NCI-H1436 treated with DMSO at 0.1 percent for 48 hours (cell line): Measurements from ENCODE around the gene STYX.

ENCODE experiments used
- DNase-seq: peaks from one replicate; lab custom pipeline; 2025; lab: John Stamatoyannopoulos, UW

Gene STYX, protein sequence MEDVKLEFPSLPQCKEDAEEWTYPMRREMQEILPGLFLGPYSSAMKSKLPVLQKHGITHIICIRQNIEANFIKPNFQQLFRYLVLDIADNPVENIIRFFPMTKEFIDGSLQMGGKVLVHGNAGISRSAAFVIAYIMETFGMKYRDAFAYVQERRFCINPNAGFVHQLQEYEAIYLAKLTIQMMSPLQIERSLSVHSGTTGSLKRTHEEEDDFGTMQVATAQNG

DNA sequence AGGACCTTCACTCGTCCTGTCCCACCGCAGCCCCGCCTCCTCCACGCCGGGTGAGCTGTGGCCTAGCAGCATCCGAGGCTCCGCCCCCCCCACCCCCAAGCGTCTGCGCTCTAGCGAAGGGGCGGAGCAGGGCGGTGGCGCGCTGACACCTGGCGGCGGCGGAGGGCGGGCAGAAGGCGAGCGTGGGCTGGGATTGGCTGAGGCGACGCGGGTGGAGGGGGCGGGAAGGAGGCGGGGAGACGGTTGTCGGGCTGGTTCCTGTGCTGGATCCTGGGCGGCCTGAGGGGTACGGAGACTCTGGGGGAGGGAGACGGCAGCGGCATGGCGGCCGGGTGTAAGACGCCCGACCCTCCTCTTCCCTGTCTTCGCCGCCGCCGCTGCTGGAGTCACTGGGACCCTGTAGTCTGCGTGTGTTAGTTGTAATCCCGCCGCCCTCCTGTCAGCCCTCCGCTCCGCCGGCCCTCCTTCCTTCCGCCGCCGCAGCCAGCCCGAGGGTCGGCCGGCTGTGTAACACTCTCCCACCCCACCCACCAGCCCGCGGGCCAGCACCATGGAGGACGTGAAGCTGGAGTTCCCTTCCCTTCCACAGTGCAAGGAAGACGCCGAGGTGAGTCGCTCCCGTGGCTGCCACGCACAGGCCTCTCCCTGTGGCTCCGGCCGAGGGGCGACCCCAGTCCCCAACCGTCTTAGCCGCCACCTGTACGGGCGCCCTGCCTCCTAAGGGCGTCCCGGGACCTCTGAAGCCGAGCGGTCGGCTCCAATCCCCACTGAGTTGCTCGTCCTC, at the start of gene STYX:
Gene STYX, plus strand, starts transcription at position 242 of the 784 bp plus-strand sequence. Its CDS starts 309 bp downstream, at position 551.
- peak; percentile 74 for DNase-seq

DNA sequence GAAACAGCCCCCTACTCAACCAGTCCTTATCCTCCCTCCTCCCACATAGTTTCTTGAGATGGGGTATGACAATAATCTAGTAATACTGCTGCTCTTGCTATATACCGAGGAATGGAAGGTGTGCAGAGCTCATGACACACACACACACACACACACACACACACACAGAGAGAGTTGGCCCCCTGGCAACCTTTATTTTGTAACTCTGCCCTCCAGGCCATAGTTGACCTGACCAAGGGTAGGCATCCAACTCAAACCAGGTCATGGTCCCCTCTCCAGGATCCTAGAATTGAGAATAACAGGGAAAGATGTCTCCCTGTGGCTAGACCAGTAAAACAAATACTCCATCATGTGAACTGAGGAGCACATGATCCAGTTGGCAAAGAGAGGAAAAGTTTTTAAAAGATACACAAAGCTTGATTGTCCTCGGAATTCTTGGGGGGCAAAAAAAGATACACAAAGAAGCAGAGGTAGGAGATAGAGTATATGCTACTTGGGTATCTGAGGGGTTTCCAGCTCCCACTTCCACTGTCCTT, 45.9 kb upstream of the STYX start:
- no peak for DNase-seq

DNA sequence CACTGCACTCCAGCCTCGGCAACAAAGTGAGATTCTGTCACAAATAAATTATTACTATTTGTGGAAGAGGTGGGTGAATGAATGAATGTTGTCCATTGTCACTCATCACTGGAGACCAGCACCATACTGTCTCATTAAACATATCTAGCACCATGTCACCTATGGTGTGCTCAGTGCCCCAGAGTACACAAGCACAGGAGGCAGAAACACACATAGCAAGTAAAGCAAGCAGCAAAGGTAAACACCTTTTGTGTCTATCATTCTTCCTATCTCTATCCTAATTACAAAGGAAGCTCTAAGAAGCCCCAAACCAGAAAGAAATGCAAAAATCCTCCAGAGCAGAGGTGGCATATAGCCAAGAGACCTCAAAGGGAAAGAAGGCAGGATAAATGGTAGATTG, 43.8 kb upstream of the STYX start:
- DNase-seq, result no peak

DNA sequence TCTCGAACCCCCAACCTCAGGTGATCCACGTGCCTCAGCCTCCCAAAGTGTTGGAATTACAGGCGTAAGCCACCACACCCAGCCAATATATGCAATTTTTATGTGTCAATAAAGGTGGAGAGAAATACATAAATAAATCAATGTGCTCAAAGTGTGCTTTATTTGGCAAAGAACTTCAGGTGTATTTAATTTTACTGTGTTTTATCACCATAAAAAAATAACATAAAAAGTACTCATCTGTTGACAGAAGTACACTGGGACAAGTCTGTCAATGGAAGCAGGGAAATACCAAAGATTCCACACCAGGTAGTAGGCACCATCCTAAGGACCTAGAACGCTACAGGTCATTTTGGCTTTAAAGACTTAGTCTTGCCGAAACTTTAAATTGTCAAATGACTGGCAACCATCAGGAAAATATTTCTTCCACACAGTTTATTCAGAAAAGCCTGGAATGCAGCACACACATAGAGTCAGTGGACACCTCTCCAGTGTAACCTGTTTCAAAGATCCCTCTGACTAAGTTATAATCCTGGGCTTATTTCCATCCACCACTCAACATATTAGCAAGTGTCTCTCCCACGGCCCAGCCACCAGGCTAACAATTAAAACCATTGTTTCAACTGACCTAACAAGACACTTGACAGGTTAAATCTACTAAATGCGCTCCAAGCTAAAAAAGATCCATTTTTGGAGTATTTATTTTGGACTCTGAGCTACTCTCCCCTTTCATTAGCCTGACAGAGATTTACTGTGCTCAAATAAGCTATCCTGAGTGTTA, 38.8 kb upstream of the STYX start:
- no peak for DNase-seq

DNA sequence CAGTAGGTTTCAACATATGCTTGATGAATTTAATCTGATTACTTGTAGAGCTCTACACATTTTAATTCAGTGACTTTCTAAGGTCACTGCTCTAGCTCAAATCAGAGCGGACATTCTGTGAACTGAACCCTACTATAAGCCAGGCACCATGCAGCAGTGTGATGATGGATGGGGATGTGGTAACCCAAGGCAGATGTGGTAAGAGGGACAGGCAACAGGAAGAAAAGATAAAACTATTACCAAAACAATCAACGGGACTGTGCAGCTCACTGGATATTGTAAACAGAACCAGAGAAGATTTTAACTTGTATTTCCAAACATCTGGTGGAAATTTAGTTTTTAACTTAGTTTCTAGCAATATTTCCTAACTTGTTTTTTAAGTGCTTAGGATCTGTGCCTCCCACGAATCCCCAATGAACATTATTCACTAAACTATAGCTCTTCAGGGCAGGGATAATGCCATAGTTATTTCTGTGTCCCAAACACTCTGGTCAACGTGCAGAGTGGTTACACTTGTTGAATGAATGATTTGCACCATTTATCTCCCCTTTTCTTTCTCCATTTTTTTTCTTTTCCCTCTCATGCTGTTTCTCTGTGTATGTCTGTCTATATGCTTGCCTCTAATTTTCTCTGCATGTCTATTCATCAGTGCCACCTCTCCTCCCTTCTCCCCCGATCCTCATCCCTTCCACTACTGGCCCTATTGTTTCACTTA, 37.6 kb upstream of the STYX start:
- DNase-seq, result no peak

DNA sequence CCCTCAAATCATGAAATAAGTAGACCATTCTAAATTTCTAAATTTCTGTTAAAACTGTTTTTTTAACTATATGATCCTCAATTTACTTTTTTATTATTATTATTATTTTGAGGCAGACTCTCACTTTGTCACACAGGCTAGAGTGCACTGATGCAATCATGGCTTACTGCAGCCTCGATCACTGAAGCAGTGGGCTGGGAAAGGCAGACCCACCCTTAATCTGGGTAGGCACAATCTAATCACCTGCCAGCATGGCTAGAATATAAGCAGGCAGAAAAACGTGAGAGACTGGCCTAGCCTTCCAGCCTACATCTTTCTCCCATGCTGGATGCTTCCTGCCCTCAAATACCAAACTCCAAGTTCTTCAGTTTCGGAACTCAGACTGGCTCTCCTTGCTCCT, 36.9 kb upstream of the STYX start:
- no peak for DNase-seq

DNA sequence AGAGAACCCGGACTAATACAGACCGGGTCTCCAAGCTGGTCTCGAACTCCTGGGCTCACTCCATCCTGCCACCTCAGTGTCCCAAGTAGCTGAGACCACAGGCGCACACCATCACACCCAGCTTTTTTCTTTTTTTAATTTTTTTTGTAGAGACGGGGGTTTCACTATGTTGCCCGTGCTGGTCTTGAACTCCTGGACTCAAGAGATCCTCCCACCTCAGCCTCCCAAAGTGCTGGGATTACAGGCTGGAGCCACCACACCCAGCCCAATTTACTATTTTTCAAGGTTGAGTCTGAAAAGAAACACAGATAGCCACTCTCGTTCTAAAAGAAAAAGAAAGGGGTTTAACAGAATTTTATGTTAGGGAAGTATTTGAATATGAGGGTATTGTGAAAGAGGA, 36.4 kb upstream of the STYX start:
- DNase-seq, result no peak

DNA sequence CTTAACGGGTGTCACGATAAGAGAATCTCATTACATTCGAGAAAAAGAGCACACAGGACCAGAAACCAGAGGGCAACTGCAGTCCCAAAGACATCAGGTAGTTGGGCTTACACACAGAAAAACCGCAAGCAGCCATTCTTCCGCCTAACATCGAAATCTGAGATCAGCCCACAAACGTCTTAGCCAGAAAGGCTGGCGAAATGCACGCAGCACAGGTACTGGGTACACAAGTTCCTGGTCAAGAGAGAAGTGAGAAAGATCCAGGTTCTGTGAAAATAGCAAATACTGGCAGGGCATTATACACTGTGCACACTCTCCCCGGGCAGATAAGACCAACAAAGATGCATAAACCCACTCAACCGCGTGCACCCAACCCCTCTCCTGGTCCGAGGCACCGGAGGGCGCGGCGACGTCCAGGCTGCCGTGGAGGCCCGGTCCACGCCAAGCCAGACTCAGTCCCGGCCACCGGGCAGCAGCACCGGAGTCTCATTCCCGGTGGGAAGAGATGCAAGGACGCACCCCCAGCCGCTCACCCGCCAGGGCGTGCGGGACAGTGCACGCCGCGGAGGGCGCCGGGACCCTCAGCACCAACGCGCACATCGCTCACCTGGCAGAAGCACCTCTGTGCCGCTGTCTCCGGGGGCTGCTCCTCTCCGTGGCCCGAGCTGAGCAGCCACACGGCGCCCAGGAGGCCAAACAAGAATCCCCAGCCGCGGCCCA, 35.0 kb upstream of the STYX start:
- no peak for DNase-seq

DNA sequence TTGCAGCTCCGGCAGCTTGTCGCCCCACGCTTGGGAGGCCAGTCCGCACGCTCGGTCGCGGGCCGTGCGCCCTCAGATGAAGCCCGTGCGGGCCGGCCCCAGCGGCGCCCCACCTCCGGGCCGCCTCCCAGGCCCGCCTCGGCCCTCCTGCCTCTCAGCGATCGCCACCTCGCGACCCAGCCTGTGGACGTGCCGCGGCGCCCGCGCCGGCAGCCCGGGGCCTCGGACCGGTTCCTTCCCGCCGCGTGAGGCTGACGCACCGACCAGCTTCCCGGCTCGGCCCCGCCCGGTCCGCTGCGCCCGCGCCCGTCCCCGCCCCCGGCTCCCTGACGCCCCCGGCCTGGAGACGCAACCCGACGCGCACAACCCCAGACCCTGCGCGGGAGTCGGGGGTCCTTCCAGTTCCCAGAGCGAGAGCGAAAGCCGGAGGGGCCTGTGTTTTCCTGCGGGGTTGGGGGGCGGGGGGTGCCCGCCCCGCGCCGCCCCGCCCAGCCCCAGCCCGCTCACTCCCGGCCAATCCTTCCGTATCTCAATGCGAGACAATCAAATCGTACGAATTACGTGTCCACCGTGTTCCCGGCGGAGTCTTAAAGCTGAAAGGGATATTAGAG, 34.4 kb upstream of the STYX start, which contains the start of gene ERO1A:
Gene ERO1A, minus strand, starts transcription at position 78 of the 611 bp plus-strand sequence. Its CDS starts 77 bp downstream, at position 1.
- peak; percentile 32 for DNase-seq

DNA sequence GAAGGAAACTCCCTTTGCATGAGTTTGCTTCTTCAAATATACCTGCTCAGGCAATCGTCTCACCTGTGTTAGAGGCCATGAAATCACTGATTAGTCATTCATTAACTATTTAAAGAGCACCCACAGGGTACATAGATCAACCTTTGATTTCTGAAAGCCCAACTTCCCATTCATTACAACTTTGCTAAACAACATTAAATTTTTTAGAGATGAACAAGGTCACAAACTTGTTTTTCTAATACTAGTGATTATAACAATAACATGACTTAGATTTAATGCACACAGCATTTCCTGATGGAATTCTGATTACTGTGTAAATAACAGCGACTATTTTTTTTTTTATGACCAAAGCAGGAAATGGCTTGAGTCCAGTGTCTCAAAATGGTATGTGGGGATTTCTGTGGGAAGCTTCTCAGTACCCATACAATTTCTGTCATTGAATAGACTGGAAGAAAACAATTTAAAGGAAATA, 29.2 kb upstream of the STYX start:
- DNase-seq, result no peak

DNA sequence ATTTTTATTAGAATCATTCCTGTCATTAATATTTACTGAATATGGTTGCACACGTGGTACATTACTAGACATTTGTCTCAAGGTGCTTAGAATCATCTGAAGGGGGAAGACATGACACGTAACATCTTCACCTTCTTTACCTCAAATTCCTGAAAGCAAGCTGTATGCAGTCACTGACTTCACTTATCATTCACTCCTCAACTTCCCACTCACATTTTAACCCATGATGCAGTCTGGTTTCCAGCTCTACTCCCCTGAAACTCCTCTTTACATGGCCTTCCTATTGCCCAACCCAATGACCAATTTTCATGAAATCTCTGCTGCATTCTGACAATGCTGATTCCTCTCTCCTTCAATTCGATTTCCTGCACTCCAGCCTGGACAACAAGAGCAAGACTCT, 28.7 kb upstream of the STYX start:
- no peak for DNase-seq

DNA sequence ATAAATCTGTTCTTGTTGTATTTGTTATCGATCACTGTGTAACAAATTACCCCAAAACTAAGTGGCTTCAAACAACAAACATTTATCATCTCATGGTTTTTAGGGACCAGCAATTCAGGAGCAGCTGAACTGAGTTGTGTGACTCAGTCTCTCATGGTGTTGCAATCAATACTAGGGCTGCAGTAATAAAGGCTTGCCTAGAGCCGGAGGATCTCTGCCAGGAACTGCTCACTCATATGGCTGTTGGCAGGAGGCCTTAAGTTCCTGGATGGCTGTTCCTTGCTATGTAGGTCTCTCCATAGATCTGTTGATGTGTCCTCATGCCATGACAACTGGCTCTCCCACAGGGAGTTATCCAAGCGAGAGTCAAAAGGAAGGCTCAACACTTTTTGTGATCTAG, 26.7 kb upstream of the STYX start:
- no peak for DNase-seq

DNA sequence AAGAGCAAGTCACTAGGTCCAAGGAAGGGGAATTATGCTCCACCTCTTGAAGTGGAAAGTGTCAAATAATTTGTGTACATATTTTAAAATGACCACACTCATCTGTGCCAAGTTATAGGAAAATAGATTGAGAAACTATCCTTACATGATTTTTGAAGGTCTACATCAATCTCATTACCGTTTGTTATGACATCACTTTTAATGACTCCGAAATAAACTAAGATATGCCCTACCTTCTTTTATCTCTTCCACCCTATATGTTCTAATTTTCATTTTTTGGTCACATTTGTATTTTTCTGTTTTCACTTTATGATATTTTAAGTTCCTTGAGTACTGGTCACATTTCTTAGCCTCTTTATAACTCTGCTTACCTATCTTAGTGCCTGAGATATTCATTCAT, 26.3 kb upstream of the STYX start:
- no peak for DNase-seq

DNA sequence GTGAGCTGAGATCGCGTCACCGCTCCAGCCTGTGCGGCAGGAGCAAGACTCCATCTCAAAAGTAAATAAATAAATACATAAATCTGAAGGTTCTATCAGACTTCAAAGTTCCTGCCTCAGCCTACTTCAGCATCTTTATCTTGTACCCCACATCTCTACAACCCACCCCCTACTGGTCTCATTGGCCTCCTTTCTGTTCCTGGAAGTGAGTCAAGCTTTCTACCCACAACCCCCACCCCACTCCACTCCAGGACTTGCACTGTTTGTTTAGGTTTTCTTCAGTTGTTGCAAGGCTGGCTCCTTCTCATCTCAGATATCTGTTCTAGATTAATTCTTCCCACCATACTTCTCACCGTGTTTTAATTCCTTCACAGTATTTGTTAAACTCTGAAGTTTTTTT, 23.7 kb upstream of the STYX start:
- DNase-seq, result no peak

DNA sequence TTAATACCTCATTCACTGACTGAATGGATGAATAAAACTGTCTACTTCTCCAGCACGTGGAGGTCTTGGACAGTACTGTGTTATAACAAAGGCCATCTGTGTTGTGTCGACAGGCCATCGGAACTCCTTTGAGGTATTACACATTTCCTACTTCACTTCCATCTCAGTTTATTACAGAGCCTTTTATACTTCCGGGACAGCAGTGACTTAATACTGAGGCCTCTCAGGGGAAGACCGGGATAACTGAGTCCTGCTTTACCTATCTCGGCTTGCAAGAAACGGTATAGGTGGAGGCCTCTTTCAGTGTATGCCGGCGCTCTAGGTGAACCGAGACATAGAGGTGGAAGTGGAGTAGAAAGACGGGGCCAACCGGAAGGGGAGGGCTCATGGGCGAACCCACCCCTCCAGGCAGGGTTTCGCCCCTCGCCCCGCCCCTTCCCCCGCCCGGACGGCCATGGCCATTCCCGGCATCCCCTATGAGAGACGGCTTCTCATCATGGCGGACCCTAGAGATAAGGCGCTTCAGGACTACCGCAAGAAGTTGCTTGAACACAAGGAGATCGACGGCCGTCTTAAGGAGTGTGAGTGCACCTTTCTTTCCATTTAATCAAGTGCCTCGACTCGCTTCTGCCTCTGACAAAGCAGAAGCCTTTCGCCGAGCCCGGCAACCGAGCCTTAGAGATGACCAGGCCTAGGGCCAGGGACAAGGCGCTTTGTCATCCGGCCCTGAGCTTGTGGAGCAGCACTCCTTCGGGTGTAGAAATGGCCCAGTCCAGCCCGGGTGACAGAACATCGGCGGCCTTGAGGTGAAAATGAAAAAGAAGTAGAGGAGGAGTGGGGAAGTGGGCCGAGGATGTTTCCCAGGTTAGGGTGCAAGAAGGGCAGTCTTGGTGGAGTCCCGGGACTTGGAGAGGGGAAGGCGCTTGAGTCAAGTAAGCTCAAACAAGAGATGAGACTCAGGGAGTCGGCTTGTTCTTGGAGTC, 23.0 kb upstream of the STYX start, which contains the start of gene PSMC6:
Gene PSMC6, plus strand, starts transcription at position 477 of the 983 bp plus-strand sequence. Its CDS starts 20 bp downstream, at position 497.
- peak; percentile 54 for DNase-seq

DNA sequence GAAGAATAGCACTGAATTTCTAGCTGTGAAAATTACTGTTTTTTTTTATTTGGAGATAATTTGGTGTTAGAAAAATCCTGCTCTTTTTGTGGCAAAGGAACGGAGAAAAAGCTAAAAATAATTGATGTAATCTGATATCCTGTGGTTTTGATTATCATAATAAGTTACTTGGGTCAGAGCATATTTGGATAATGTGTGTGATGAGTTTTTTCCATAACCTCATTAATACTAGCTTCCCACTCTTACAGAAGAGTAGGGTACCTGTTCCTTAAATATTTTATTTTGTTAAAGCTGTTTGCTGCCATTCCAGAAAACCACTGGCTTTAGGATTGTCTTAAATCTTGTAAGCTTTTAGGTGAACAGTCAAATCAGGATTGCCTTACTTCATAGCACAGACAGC, 18.3 kb upstream of the STYX start:
- no peak for DNase-seq

DNA sequence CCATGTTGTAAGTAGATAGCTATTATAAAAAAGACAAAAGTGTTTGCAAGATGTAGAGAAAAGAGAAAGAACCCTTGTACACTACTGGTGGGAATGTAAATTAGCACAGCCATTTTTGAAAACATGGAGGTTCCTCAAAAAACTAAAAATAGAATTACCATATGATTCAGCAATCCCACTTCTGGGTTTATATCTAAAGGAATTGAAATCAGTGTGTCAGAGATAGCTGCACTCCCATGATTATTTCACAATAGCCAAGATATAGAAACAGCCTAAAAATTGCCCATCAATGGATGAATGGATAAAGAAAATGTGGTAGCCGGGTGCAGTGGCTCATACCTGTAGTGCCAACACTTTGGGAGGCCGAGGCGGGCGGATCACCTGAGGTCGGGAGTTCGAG, 13.8 kb upstream of the STYX start:
- no peak for DNase-seq

DNA sequence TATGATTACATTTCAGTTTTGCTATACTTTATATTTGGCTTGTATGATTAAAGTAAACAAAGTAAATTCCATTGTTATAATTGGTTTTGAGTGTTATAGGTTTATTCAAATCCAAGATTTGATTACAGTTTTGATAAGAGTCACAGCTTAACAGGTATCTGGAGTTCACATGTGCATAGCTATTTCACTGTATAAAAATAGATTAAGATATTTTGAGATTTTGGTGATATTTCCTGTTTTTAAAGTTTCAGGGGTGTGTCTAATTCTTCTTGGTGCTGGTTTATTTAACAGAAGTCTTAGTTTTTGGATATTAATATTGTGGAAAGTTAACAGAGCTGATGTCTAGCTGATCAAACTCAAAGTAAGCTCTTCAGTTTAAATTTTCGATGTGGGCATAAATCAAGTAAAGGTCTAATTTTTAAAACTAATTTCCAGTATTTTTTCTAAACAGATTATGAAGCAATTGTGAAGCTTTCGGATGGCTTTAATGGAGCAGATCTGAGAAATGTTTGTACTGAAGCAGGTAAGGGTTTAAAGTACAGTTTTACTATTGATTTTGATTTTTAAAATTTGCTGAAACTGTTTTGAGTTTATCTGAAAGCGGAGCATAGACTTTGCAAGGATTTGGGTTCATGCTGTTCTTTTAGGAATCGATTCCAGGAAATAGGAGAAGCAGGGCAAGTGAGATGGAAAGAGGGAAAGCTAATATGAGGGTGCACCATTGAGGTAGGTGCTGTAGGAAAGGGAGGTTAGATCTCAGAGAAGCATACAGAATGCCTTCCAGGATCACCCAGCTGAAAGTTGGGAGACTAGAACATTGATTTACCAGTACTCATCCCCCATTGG, 6.2 kb upstream of the STYX start:
- no peak for DNase-seq

DNA sequence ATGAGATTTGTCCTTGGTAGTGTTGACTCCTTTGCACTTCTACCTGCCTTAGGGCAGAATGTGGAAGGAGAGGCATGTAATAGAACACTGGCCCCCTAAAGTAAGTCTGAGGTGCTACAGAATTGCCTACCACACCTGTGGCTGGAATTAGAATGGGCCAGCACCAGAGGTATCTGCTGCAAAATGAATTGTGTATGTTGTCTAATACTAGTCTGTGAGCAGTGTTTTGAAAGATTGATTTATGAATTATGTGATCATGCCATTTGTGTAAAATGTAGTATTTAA, 5.7 kb upstream of the STYX start:
- no peak for DNase-seq
